ENCODE measurements around the gene LRP3. TPM values are rescaled to one million over a fixed set of nuclear protein-coding genes. Genes with fewer than 3 reads are reported as not detected.
A peak's percentile ranks its signal among the peaks of the same experiment; 100 is the strongest.

The LRP3 gene
- total RNA-seq, 2 experiments from 2014 or later = 0.30 TPM; not detected in 1

DNA sequence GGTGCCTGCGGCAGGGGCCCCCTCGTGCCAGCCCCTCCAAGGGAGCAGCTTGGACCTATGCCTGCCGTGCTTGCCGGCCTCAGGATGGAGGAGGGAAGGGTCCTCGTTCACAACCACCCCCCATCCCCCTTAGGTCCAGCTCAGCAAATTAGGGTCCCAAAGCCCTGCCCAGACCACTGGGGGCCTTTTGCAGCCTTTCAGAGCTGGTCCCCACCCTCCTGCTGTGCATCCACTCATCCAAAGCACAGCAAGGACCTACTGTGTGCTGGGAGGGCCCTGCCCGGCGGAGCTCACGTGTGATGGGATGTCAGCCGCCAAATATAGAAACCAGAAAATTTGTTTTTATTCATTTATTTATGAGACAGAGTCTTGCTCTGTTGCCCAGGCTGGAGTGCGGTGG is 48.0 kb downstream of the LRP3 start:
- CTCF ChIA-PET = interaction anchor here (0.9 to 7.1 kb wide), 4 partner anchors 24 to 166 kb away, joined by 3 to 59 read pairs (median 6); no protein-coding TSS in a partner anchor
- ATAC-seq = no peak
- Mint-ChIP-seq H3K27me3 (peaks cover 5% of the 10 kb centered on the region), H3K27ac (no peak overlapping the region), H3K36me3 (no peaks in the 10 kb centered on the region), H3K4me3 (no peak overlapping the region), H3K4me1 (peaks cover 3% of the 10 kb centered on the region), H3K9me3 (ENCODE audit: low read depth) (peaks cover 2% of the 10 kb centered on the region)
- DNase-seq = no peak

DNA sequence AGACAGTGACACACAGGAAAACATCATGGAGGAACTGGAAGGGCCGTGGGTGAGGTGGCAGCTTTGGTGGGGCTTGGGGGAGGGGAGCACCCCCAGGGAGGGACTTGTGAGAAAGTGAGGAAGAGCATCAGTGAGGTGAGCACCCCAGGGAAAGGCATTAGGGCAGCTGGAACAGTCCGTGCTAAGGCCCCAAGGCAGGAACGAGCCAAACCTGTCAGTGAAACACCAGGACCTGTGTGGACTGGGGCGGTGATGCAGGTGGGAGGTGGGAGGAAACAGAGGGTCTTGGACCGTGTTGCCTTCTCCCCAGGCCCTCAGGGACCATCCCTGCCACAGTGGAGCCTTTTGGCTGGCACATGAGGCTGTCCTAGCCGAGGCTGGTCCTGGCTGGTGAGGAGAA is 48.8 kb downstream of the LRP3 start:
- Mint-ChIP-seq H3K9me3 (ENCODE audit: low read depth) (peaks cover 2% of the 10 kb centered on the region), H3K4me3 (no peak overlapping the region), H3K27me3 (peaks cover under 1% of the 10 kb centered on the region), H3K27ac (peak overlapping the region; percentile 8), H3K4me1 (peaks cover 3% of the 10 kb centered on the region), H3K36me3 (no peaks in the 10 kb centered on the region)
- DNase-seq = no peak
- CTCF ChIA-PET = interaction anchor here (2.0 to 7.1 kb wide), 3 partner anchors 23 to 165 kb away, joined by 4 to 59 read pairs (median 8); no protein-coding TSS in a partner anchor
- ATAC-seq = no peak

DNA sequence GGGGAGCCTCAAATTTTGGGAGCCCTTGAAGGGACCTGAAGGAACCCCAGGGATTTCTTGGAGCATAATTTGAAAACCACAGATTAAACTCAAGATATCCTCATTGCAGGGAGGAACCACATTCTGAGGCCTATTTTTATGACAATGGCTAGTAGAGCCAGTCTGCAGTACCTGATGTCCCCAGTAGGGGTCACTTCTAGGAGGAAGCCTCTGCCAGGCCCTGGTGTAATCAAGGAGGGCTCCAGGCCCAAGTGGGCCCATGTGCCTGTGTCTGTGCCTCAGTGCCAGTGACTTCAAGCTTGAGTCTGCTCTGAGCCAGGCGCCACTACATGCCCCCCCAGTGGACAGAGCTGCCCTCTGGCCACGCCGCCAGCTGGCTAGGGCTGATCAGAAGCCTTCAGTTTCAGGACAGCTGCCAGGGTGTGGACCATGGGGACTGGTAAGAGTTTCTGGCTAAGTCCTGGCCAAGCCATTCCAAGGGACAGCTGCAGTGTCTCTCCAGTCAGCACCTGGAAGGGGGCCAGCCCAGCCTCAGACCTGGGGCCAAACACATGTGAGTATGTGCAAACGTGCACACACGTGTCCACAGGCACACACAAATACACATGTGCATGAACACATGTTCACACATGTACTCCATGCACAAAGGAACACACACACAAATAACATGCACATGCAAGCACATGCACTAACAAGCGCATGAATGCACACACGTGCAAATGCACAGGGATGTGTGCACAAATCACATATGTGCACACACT is 52.0 kb downstream of the LRP3 start:
- ATAC-seq = no peak
- Mint-ChIP-seq H3K4me1 (no peaks in the 10 kb centered on the region), H3K27me3 (no peaks in the 10 kb centered on the region), H3K36me3 (no peaks in the 10 kb centered on the region), H3K9me3 (ENCODE audit: low read depth) (peaks cover 2% of the 10 kb centered on the region), H3K27ac (no peak overlapping the region), H3K4me3 (no peak overlapping the region)
- CTCF ChIA-PET = interaction anchor here (0.6 to 1.3 kb wide), 6 partner anchors 11 to 164 kb away, joined by 3 to 4 read pairs (median 3); no protein-coding TSS in a partner anchor
- no peak for DNase-seq

DNA sequence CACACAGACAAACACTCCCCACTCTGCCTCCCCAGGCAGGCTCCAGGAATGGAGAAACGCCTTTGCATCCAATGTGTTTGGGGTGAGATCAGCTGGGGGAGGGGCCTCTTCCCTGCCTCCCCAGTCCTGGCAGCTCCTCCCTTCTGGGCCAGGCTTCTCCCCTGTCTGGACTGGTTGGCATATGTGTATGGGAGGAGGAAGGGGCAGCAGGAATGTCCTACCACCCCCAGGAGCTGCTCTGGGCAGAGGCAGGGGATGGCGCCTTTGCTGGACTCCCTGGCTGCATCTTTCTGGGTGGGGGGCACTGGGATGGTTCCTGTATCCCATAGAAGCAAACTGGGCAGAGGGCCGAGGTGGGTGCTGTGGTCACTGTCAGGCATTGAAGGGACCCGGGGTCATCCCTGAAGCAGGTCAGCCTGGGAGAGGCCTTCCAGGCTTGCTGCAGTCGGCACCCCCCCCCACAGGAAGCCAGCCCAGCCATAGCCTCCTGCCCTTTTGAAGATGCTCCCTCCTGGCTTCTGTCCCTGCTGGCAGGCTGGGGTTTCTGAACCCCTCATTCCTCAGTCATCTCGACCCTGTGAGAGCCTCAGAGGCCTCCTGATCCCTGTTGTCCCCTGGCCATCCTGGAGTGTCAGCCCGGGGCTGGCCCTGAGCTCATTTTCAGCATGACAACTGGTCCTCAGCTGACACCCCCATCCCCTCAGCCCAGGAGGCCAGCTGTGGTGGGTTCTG is 52.7 kb downstream of the LRP3 start:
- Mint-ChIP-seq H3K27ac (no peak overlapping the region), H3K4me3 (no peak overlapping the region), H3K9me3 (ENCODE audit: low read depth) (peaks cover 2% of the 10 kb centered on the region), H3K4me1 (no peaks in the 10 kb centered on the region), H3K27me3 (no peaks in the 10 kb centered on the region), H3K36me3 (no peaks in the 10 kb centered on the region)
- DNase-seq (no peak), ATAC-seq (no peak)
- CTCF ChIA-PET = interaction anchor here (0.6 to 1.3 kb wide), 3 partner anchors 12 to 59 kb away, joined by 3 read pairs; no protein-coding TSS in a partner anchor

DNA sequence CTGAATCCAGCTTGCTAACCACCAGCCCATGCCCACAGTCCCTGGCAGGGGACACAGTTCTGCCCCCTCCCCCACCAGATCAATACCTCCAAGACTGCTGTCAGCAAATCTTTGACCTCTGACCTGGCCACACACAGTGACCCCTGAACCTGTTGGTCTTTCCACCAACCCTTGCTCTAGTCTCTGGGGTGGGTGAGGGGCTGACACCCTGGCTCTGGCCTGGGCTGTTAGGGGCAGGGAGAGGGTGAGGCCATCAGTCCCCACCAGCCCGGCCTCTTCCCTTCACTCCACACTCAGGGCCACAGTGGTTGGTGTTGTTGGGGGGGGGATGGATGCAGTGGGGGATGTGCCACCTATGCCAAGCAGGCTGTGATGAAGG is 53.3 kb downstream of the LRP3 start:
- DNase-seq = no peak
- Mint-ChIP-seq H3K4me1 (no peaks in the 10 kb centered on the region), H3K27me3 (no peaks in the 10 kb centered on the region), H3K36me3 (no peaks in the 10 kb centered on the region), H3K9me3 (ENCODE audit: low read depth) (peaks cover 2% of the 10 kb centered on the region), H3K4me3 (no peak overlapping the region), H3K27ac (no peak overlapping the region)
- CTCF ChIA-PET = no interaction called here
- no peak for ATAC-seq

DNA sequence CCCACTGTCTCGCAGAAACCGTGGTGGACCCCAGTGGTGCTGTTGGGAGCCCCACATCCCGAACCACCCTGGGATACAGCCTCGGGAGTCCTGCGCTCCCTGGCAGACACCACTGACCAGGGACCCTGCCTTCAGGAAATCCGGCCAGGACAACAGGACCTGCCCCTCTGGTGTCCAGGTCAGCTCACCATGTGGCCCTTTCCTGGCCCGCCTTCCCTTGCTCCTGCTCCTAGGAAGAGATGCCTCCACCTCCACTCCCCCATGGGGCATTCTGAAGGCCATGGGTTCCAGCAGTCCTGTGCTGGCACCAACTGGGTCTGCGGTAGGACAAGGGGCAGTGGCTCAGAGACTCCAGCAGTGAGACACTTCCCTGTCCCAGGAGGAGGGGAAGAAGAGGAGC is 54.0 kb downstream of the LRP3 start:
- CTCF ChIA-PET = no interaction called here

DNA sequence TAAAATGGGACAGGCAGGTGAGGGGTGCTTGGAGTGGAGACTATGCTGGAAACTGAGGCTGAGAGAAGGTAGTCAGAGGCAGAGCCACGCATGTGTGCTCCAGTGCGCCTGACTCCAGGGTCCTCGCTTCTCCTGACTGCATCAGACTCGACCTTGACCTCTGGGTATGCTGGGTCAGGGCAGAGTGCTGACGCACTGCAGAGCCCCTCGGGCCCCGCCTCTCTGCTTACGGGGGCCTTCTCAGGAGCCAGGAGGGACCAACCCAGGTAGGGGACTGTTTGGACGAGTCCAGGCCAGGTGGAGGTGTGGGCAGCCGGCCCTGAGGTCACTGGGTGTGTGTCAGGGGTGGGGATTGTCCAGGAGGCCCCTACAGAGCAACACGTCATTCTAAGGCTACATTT is 54.4 kb downstream of the LRP3 start:
- DNase-seq (no peak), ATAC-seq (peak; percentile 12)
- no peaks in the 10 kb centered on the region for H3K36me3 Mint-ChIP-seq
- H3K27me3 Mint-ChIP-seq = no peaks in the 10 kb centered on the region
- peaks cover 2% of the 10 kb centered on the region for H3K9me3 Mint-ChIP-seq (ENCODE audit: low read depth)
- no peaks in the 10 kb centered on the region for H3K4me1 Mint-ChIP-seq
- no peak overlapping the region for H3K27ac Mint-ChIP-seq
- CTCF ChIA-PET = interaction anchor here (1.2 kb wide), 1 partner anchor 9 kb away, joined by 3 read pairs; no protein-coding TSS in a partner anchor
- H3K4me3 Mint-ChIP-seq = no peak overlapping the region

More for the DNA sequence above, 54.0 kb downstream of the LRP3 start:
- Mint-ChIP-seq H3K27me3 (no peaks in the 10 kb centered on the region), H3K4me1 (no peaks in the 10 kb centered on the region), H3K9me3 (ENCODE audit: low read depth) (peaks cover 2% of the 10 kb centered on the region), H3K36me3 (no peaks in the 10 kb centered on the region), H3K4me3 (no peak overlapping the region), H3K27ac (no peak overlapping the region)
- DNase-seq (no peak), ATAC-seq (peak; percentile 7)

DNA sequence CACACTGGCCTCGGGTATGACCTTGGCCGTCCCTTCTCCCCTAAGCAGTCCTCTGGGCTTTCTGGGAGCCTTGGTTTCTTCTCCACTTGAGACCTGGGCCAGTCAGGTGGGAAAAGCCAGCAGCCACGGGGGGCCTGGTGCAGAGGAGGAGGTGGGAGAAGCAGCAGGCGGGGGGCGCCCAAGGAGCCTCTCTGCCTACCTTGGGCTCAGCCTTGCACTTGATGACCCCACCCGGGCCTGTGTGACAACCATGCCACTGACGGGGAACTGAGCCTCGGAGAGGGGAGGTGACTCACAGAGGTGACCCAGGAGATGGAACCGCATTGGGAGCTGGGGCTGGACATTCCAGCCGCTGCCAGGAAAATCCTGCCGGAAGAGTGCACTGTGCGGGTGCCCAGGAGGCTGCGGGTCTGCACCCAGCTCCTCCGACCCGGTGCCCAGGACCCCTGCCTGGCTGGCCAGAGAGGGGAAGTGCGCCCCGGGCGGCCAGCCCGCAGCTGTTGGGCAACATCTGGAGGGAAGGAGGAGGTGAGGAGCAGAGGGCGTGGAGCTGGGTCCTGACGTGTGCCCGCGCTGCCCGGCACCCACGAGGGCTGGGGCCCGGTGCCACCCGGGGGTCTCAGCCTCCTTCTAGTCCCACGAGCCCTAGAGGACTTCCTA is 55.0 kb downstream of the LRP3 start:
- Mint-ChIP-seq H3K27me3 (no peaks in the 10 kb centered on the region), H3K4me1 (no peaks in the 10 kb centered on the region), H3K9me3 (ENCODE audit: low read depth) (peaks cover 2% of the 10 kb centered on the region), H3K4me3 (no peak overlapping the region), H3K36me3 (no peaks in the 10 kb centered on the region), H3K27ac (no peak overlapping the region)
- CTCF ChIA-PET = interaction anchor here (0.6 to 1.2 kb wide), 2 partner anchors 9 to 182 kb away, joined by 3 read pairs; no protein-coding TSS in a partner anchor
- peak; percentile 59 for ATAC-seq
- no peak for DNase-seq

DNA sequence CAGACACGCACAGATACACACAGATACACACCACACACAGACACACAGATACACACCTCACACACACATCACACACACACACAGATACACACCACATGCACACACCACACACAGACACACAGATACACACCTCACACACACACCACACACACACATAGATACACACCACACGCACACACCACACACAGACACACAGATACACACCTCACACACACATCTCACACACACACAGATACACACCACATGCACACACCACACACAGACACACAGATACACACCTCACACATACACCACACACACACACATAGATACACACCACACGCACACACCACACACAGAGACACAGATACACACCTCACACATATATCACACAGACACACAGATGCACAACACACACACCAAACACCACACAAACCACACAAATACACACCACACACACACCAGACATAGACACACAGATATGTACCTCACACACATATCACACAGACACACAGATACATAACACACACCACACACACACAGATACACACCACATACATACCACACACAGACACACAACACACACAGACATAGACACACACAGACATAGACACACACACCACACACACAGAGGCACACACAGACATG is 55.7 kb downstream of the LRP3 start:
- no peak for DNase-seq
- CTCF ChIA-PET = interaction anchor here (1.2 kb wide), 1 partner anchor 10 kb away, joined by 3 read pairs; no protein-coding TSS in a partner anchor
- H3K36me3 Mint-ChIP-seq = no peaks in the 10 kb centered on the region
- H3K4me1 Mint-ChIP-seq = no peaks in the 10 kb centered on the region
- no peak overlapping the region for H3K27ac Mint-ChIP-seq
- no peak overlapping the region for H3K4me3 Mint-ChIP-seq
- ATAC-seq = no peak
- no peaks in the 10 kb centered on the region for H3K27me3 Mint-ChIP-seq
- peaks cover 2% of the 10 kb centered on the region for H3K9me3 Mint-ChIP-seq (ENCODE audit: low read depth)

DNA sequence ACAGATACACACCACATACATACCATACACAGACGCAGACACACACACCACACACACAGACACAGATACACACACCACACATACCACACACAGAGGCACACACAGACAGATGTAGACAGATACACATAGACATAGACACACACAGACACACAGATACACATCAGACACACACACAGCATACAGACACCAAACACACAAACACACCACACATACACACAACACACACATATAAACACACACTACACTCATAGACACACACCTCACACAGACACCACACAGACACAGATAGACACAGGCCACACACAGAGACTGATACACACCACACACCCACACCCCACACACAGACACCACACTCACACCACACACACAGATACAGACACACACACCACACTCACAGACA is 56.4 kb downstream of the LRP3 start:
- CTCF ChIA-PET = no interaction called here
- DNase-seq (no peak), ATAC-seq (no peak)
- Mint-ChIP-seq H3K27me3 (no peaks in the 10 kb centered on the region), H3K4me3 (no peak overlapping the region), H3K9me3 (ENCODE audit: low read depth) (peaks cover 2% of the 10 kb centered on the region), H3K36me3 (no peaks in the 10 kb centered on the region), H3K4me1 (no peaks in the 10 kb centered on the region), H3K27ac (no peak overlapping the region)

DNA sequence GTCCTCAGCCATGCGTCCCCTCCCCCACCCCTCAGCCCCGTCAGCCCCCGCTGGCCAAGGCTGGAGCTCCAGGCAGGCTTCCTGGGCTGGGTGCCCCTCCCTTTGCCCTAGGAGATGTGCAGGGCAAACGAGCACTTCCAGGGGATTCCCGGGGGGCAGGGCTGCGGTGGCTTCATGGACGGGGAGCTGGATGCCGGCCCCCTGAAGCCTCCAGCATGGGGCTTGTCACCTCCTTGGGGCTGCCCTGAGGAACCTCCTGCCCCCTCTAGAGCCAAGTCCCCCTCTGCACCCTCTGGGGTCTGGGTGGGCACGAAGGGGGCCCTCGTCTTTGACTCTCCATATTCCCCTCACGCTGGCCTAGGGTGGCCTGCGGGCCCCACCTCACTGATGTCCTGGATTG is 56.9 kb downstream of the LRP3 start:
- CTCF ChIA-PET = no interaction called here
- H3K4me1 Mint-ChIP-seq = no peaks in the 10 kb centered on the region

DNA sequence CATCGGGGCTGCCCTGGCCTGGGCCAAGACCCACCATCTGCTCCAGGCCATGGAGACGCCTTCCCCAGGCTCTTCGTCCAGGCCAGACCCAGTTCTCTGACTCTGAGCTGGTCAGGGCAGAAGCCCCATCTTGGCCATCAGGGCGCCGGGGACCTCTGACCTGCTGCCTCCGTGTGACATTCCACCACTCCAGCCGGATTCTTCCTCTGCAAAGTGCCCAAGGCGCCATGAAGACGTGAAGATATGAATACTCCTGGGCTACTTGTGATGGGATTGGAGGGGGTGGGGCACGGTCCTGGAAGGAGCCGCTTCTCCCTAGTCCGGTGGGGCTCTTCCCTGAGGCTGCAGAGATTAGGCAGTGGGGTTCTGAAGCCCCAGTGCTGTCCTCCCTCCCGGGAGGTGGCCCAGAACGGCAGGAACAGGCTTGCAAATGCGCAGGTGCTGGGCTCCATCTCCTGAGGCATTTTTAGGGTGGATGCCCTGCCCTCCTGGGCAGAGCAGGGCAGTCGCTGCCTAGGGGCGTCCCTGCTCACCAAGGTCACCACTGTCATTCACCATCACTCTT is 57.5 kb downstream of the LRP3 start:
- H3K27me3 Mint-ChIP-seq = no peaks in the 10 kb centered on the region
- CTCF ChIA-PET = no interaction called here
- no peaks in the 10 kb centered on the region for H3K36me3 Mint-ChIP-seq
- H3K4me1 Mint-ChIP-seq = no peaks in the 10 kb centered on the region
- no peak for DNase-seq
- H3K4me3 Mint-ChIP-seq = no peak overlapping the region
- no peak for ATAC-seq
- no peaks in the 10 kb centered on the region for H3K9me3 Mint-ChIP-seq (ENCODE audit: low read depth)
- H3K27ac Mint-ChIP-seq = no peak overlapping the region

More for the DNA sequence above, 56.9 kb downstream of the LRP3 start:
- Mint-ChIP-seq H3K9me3 (ENCODE audit: low read depth) (peaks cover 2% of the 10 kb centered on the region), H3K27me3 (no peaks in the 10 kb centered on the region), H3K4me3 (no peak overlapping the region), H3K36me3 (no peaks in the 10 kb centered on the region), H3K27ac (no peak overlapping the region)
- ATAC-seq = no peak
- DNase-seq = no peak

Data from activated CD8-positive, alpha-beta memory T cell treated with anti-CD3 and anti-CD28 coated beads, Interleukin-2, amount 10 ng/mL, durations not matched to agents 7 days and 5 days (primary cell).